GM12891 (cell line): Measurements from ENCODE around the gene COMMD1.

Experiments
- PAX5 ChIP-seq: IDR thresholded peaks from 2 replicates; pipeline ENCODE4 v1.6.1; 2011; ENCODE audit warnings: low read length, moderate library complexity, mild to moderate bottlenecking; ENCODE audit not compliant: insufficient read depth, severe bottlenecking
- POLR2A ChIP-seq: IDR thresholded peaks from 2 replicates; pipeline ENCODE4 v1.6.1; 2011; ENCODE audit warnings: low read depth, low read length, control low read depth
- POLR2AphosphoS5 ChIP-seq: IDR thresholded peaks from 2 replicates; pipeline ENCODE4 v1.6.1; 2011; ENCODE audit warnings: low read depth, low read length, control low read depth

- TF ChIP-seq PAX5 = no peak
- TF ChIP-seq POLR2A = no peak
- no peak for TF ChIP-seq POLR2AphosphoS5
Measured at GRCh38 chr2:62133320-62133823, 227.9 kb downstream of the COMMD1 start.
